Panc1 (cell line): ENCODE measurements around the gene FIGLA. TPM values are rescaled to one million over a fixed set of nuclear protein-coding genes. Genes with fewer than 3 reads are reported as not detected.

Source experiments
- ATAC-seq: fragments of 200-7000 bp; cut with Tn5 transposase; 2 replicates; pipeline ENCODE4 v1.9.1; 2020; ENCODE audit warnings: mild to moderate bottlenecking, moderate library complexity
- BruUV-seq: library from RNA; stranded (reverse); fragments of 400-500 nt; replicated peaks from 2 replicates; lab custom pipeline; 2021; lab: Mats Ljungman, UMichigan
- CTCF ChIA-PET: fragments of 300-600 bp; sonication (Branson Sonifier 250); formaldehyde crosslinking; loops from one replicate; lab custom pipeline; 2022; ENCODE audit warnings: antibody characterized with exemption; lab: Charles Lee
- POLR2A ChIA-PET: fragments of 300-600 bp; sonication (Branson Sonifier 250); formaldehyde crosslinking; loops from one replicate; lab custom pipeline; 2022; ENCODE audit warnings: antibody characterized with exemption; lab: Charles Lee
- DNase-seq: peaks from one replicate; pipeline ENCODE4 v3.0.0-alpha.2; 2010; ENCODE audit warnings: low read depth, low spot score
- H3K27ac ChIP-seq: 2 replicates; pipeline ENCODE4 v1.5.1; 2011; ENCODE audit warnings: mild to moderate bottlenecking, low read length, inconsistent platforms
- H3K27me3 ChIP-seq: fragments of 200-500 bp; sonication (Bioruptor generic); 2 replicates; pipeline ENCODE4 v1.6.0; 2014; ENCODE audit warnings: low read length, inconsistent platforms; ENCODE audit not compliant: control insufficient read depth, insufficient read depth
- H3K36me3 ChIP-seq: fragments of 200-500 bp; sonication (Bioruptor generic); 2 replicates; pipeline ENCODE4 v1.5.1; 2014; ENCODE audit warnings: inconsistent platforms, mild to moderate bottlenecking, low read length, moderate library complexity; ENCODE audit not compliant: control insufficient read depth, insufficient read depth
- H3K4me1 ChIP-seq: 2 replicates; pipeline ENCODE4 v1.5.1; 2011; ENCODE audit warnings: inconsistent platforms, mild to moderate bottlenecking, low read length, moderate library complexity; ENCODE audit not compliant: control insufficient read depth, insufficient read depth
- H3K4me3 ChIP-seq, 2 experiments: 2 replicates each; pipeline ENCODE4 v1.5.1; 2011 to 2012; ENCODE audit warnings: low read depth in 2 of 2, low read length in 2 of 2, mild to moderate bottlenecking in 2 of 2, inconsistent platforms in 1 of 2, moderate library complexity in 1 of 2
- H3K9me3 ChIP-seq: fragments of 200-500 bp; sonication (Bioruptor generic); 2 replicates; pipeline ENCODE4 v1.5.1; 2014; ENCODE audit warnings: low read depth, mild to moderate bottlenecking, inconsistent platforms, low read length, moderate library complexity; ENCODE audit not compliant: control insufficient read depth, insufficient read depth
- CTCF ChIP-seq: fragments of 450-650 bp; IDR thresholded peaks from 2 replicates; pipeline ENCODE4 v1.5.1; 2017; ENCODE audit warnings: mild to moderate bottlenecking
- POLR2AphosphoS5 ChIP-seq: IDR thresholded peaks from 2 replicates; pipeline ENCODE4 v1.6.1; 2012; ENCODE audit warnings: mild to moderate bottlenecking, low read depth, low read length, moderate library complexity
- SIN3A ChIP-seq: IDR thresholded peaks from 2 replicates; pipeline ENCODE4 v1.6.1; 2012; ENCODE audit warnings: low read depth, mild to moderate bottlenecking, low read length, moderate library complexity, borderline replicate concordance; ENCODE audit not compliant: insufficient read depth
- TCF7L2 ChIP-seq: IDR thresholded peaks from 2 replicates; pipeline ENCODE4 v1.6.1; 2011; ENCODE audit warnings: mild to moderate bottlenecking, low read depth, low read length, inconsistent platforms
- in situ Hi-C: cut with HindIII; loops from 2 replicates; pipeline ENCODE4 v1.10.0; 2016; ENCODE audit warnings: low sequenced_read_pairs, low pct_unique_long_range_greater_than_20kb
- intact Hi-C: fragments of 100-400 bp; cut with micrococcal nuclease; formaldehyde crosslinking; loops from one replicate; pipeline ENCODE4 v1.10.0; 2022; ENCODE audit not compliant: unreplicated experiment
- total RNA-seq: library from RNA; stranded (reverse); gene quantifications from one replicate; pipeline ENCODE4 v1.2.1, GENCODE V29; 2021; ENCODE audit not compliant: unreplicated experiment
- TF ChIP-seq, protein P1 (sequence below), 2 experiments: IDR thresholded peaks; 2 replicates each; pipeline ENCODE4 v1.6.1; 2011 to 2012; ENCODE audit warnings: low read depth in 2 of 2, control low read depth in 1 of 2, low read length in 1 of 2, mild to moderate bottlenecking in 1 of 2, moderate library complexity in 1 of 2; ENCODE audit not compliant: insufficient read depth in 1 of 2

FIGLA gene
- total RNA-seq, 1 experiment from 2014 or later = not detected

DNA sequence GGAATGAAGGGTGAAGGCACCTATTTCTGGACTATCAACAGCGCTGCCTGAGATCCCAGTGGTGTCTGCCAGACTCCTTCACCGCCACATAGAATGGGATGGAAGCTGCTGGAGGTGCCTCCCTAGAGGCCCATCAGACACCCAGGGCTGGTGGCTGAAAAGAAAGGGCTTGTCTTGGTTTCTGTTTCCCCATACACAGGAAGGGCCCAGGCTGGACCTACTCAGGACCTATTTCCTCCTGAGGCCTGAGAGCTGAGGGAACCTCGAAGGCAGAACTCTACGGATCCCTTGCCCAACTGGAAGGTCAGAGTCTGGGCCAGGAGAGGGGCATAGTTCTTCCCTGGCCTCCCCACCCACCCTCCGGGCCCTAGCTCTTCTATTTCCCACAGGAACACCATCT, 32.8 kb upstream of the FIGLA start:
- ChIA-PET CTCF (interaction anchor here (0.7 kb wide), 1 partner anchor 519 kb away, joined by 5 read pairs; no protein-coding TSS in a partner anchor), POLR2A (no interaction called here)
- in situ Hi-C loops (no loop called here), intact Hi-C loops (no loop called here)
- H3K27ac ChIP-seq = no peak overlapping the region
- ATAC-seq = no peak
- H3K36me3 ChIP-seq = no peaks in the 10 kb centered on the region
- no peak overlapping the region for H3K4me3 ChIP-seq
- no peak for DNase-seq
- H3K9me3 ChIP-seq = no peaks in the 10 kb centered on the region
- BruUV-seq = no TSS peak
- peaks cover 6% of the 10 kb centered on the region for H3K27me3 ChIP-seq
- TF ChIP-seq TCF7L2 (no peak), CTCF (no peak), SIN3A (no peak), POLR2AphosphoS5 (no peak)
- no peaks in the 10 kb centered on the region for H3K4me1 ChIP-seq

GRCh38 chr2:70822843-70823242, 32.4 kb upstream of the FIGLA start:
- no peak overlapping the region for H3K4me3 ChIP-seq
- TF ChIP-seq TCF7L2 (no peak), CTCF (no peak), POLR2AphosphoS5 (no peak), SIN3A (no peak)
- TF ChIP-seq, protein P1, sequence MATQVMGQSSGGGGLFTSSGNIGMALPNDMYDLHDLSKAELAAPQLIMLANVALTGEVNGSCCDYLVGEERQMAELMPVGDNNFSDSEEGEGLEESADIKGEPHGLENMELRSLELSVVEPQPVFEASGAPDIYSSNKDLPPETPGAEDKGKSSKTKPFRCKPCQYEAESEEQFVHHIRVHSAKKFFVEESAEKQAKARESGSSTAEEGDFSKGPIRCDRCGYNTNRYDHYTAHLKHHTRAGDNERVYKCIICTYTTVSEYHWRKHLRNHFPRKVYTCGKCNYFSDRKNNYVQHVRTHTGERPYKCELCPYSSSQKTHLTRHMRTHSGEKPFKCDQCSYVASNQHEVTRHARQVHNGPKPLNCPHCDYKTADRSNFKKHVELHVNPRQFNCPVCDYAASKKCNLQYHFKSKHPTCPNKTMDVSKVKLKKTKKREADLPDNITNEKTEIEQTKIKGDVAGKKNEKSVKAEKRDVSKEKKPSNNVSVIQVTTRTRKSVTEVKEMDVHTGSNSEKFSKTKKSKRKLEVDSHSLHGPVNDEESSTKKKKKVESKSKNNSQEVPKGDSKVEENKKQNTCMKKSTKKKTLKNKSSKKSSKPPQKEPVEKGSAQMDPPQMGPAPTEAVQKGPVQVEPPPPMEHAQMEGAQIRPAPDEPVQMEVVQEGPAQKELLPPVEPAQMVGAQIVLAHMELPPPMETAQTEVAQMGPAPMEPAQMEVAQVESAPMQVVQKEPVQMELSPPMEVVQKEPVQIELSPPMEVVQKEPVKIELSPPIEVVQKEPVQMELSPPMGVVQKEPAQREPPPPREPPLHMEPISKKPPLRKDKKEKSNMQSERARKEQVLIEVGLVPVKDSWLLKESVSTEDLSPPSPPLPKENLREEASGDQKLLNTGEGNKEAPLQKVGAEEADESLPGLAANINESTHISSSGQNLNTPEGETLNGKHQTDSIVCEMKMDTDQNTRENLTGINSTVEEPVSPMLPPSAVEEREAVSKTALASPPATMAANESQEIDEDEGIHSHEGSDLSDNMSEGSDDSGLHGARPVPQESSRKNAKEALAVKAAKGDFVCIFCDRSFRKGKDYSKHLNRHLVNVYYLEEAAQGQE (IDR thresholded peaks at IDR 0.05; ENCODE audit: insufficient read depth in 1 of 2, low read depth in 2 of 2, low read length in 1 of 2) = no peak
- in situ Hi-C loops (no loop called here), intact Hi-C loops (no loop called here)
- no peak for ATAC-seq
- ChIA-PET POLR2A (no interaction called here), CTCF (no interaction called here)
- no peak for DNase-seq
- H3K27me3 ChIP-seq = peaks cover 8% of the 10 kb centered on the region
- H3K36me3 ChIP-seq = no peaks in the 10 kb centered on the region
- no peaks in the 10 kb centered on the region for H3K9me3 ChIP-seq
- BruUV-seq = no TSS peak
- no peak overlapping the region for H3K27ac ChIP-seq
- H3K4me1 ChIP-seq = no peaks in the 10 kb centered on the region
